ENCODE data around the gene CDKN2D. TPM values are rescaled to one million over a fixed set of nuclear protein-coding genes. Genes with fewer than 3 reads are reported as not detected.
"Not testable (repeated sequence)": the region's sequence is repeated elsewhere in the genome, so short reads cannot be mapped to it uniquely, and the experiment has no call there.

The CDKN2D gene
- total RNA-seq, 1 donor from 2014 or later, result 13.0 TPM

- Mint-ChIP-seq H3K27me3 (ENCODE audit: unreplicated experiment) (peaks cover 3% of the 10 kb centered on the region), H3K4me1 (ENCODE audit: unreplicated experiment) (peaks cover 8% of the 10 kb centered on the region), H3K27ac (ENCODE audit: unreplicated experiment) (no peak overlapping the region), H3K9me3 (ENCODE audit: unreplicated experiment) (no peaks in the 10 kb centered on the region), H3K36me3 (ENCODE audit: unreplicated experiment) (no peaks in the 10 kb centered on the region), H3K4me3 (ENCODE audit: unreplicated experiment) (no peak overlapping the region)
- peak; percentile 93 for DNase-seq (ENCODE audit: extremely low spot score, unreplicated experiment)
- TF ChIP-seq CTCF (IDR thresholded peaks at IDR 0.05), result peak; percentile 97
Measured at GRCh38 chr19:10580979-10581631, 12.3 kb upstream of the CDKN2D start.

GRCh38 chr19:10577951-10578350 is 9.2 kb upstream of the CDKN2D start:
- peaks cover 8% of the 10 kb centered on the region for H3K4me1 Mint-ChIP-seq (ENCODE audit: unreplicated experiment)
- DNase-seq (ENCODE audit: extremely low spot score, unreplicated experiment), result no peak
- TF ChIP-seq CTCF (IDR thresholded peaks at IDR 0.05), result no peak
- H3K9me3 Mint-ChIP-seq (ENCODE audit: unreplicated experiment), result no peaks in the 10 kb centered on the region
- no peak overlapping the region for H3K27ac Mint-ChIP-seq (ENCODE audit: unreplicated experiment)
- no peak overlapping the region for H3K4me3 Mint-ChIP-seq (ENCODE audit: unreplicated experiment)
- no peaks in the 10 kb centered on the region for H3K27me3 Mint-ChIP-seq (ENCODE audit: unreplicated experiment)
- no peaks in the 10 kb centered on the region for H3K36me3 Mint-ChIP-seq (ENCODE audit: unreplicated experiment)

GRCh38 chr19:10575011-10575716 is 6.4 kb upstream of the CDKN2D start:
- Mint-ChIP-seq H3K4me1 (ENCODE audit: unreplicated experiment) (peaks cover 6% of the 10 kb centered on the region), H3K27ac (ENCODE audit: unreplicated experiment) (no peak overlapping the region), H3K36me3 (ENCODE audit: unreplicated experiment) (no peaks in the 10 kb centered on the region), H3K9me3 (ENCODE audit: unreplicated experiment) (no peaks in the 10 kb centered on the region), H3K4me3 (ENCODE audit: unreplicated experiment) (no peak overlapping the region), H3K27me3 (ENCODE audit: unreplicated experiment) (no peaks in the 10 kb centered on the region)
- DNase-seq (ENCODE audit: extremely low spot score, unreplicated experiment), result no peak
- no peak for TF ChIP-seq CTCF (IDR thresholded peaks at IDR 0.05)

GRCh38 chr19:10574462-10574861 is 5.7 kb upstream of the CDKN2D start:
- H3K27ac Mint-ChIP-seq (ENCODE audit: unreplicated experiment), result no peak overlapping the region
- DNase-seq (ENCODE audit: extremely low spot score, unreplicated experiment), result no peak
- H3K36me3 Mint-ChIP-seq (ENCODE audit: unreplicated experiment), result no peaks in the 10 kb centered on the region
- no peak for TF ChIP-seq CTCF (IDR thresholded peaks at IDR 0.05)
- H3K27me3 Mint-ChIP-seq (ENCODE audit: unreplicated experiment), result no peaks in the 10 kb centered on the region
- H3K4me3 Mint-ChIP-seq (ENCODE audit: unreplicated experiment), result no peak overlapping the region
- no peaks in the 10 kb centered on the region for H3K9me3 Mint-ChIP-seq (ENCODE audit: unreplicated experiment)
- H3K4me1 Mint-ChIP-seq (ENCODE audit: unreplicated experiment), result peaks cover 7% of the 10 kb centered on the region

GRCh38 chr19:10573793-10574192 is 5.0 kb upstream of the CDKN2D start:
- peaks cover 12% of the 10 kb centered on the region for H3K4me1 Mint-ChIP-seq (ENCODE audit: unreplicated experiment)
- H3K9me3 Mint-ChIP-seq (ENCODE audit: unreplicated experiment); H3K36me3 Mint-ChIP-seq (ENCODE audit: unreplicated experiment); H3K27me3 Mint-ChIP-seq (ENCODE audit: unreplicated experiment); H3K27ac Mint-ChIP-seq (ENCODE audit: unreplicated experiment); DNase-seq (ENCODE audit: extremely low spot score, unreplicated experiment); H3K4me3 Mint-ChIP-seq (ENCODE audit: unreplicated experiment): not testable (repeated sequence)

All from osteocyte (in vitro differentiated cells).